GM06990 (cell line): ENCODE measurements around the gene MYOM3.

Experiments
- DNase-seq: peaks from one replicate; pipeline ENCODE4 v3.0.0-alpha.2; 2011; ENCODE audit not compliant: insufficient read length; ENCODE audit errors: extremely low read depth
- H3K27me3 ChIP-seq: replicated peaks from 2 replicates; pipeline ENCODE4 v1.6.0; 2011; ENCODE audit warnings: low read length; ENCODE audit not compliant: control insufficient read depth, insufficient read depth
- H3K36me3 ChIP-seq: 2 replicates; pipeline ENCODE4 v1.5.1; 2011; ENCODE audit warnings: low read length; ENCODE audit not compliant: control insufficient read depth, insufficient read depth
- H3K4me3 ChIP-seq: replicated peaks from 2 replicates; pipeline ENCODE4 v1.5.1; 2011; ENCODE audit warnings: low read depth, mild to moderate bottlenecking, control low read depth, low read length
- CTCF ChIP-seq: IDR thresholded peaks from 2 replicates; pipeline ENCODE4 v1.5.1; 2011; ENCODE audit warnings: low read length, control low read depth, mild to moderate bottlenecking, inconsistent platforms; ENCODE audit not compliant: insufficient read depth, poor library complexity, severe bottlenecking

MYOM3 gene

GRCh38 chr1:24140741-24141181 is 28.8 kb upstream of the MYOM3 start:
- DNase-seq, result no peak
- Histone ChIP-seq H3K36me3 (no peaks in the 10 kb centered on the region), H3K4me3 (no peak overlapping the region), H3K27me3 (no peaks in the 10 kb centered on the region)
- no peak for TF ChIP-seq CTCF

- no peak for TF ChIP-seq CTCF
- no peaks in the 10 kb centered on the region for H3K27me3 ChIP-seq
- no peak overlapping the region for H3K4me3 ChIP-seq
- DNase-seq, result no peak
- no peaks in the 10 kb centered on the region for H3K36me3 ChIP-seq
These were observed 28.0 kb upstream of the MYOM3 start for GRCh38 chr1:24139841-24140425.

GRCh38 chr1:24139222-24139489 is 27.2 kb upstream of the MYOM3 start:
- DNase-seq, result no peak
- no peaks in the 10 kb centered on the region for H3K27me3 ChIP-seq
- H3K4me3 ChIP-seq, result no peak overlapping the region
- no peaks in the 10 kb centered on the region for H3K36me3 ChIP-seq
- TF ChIP-seq CTCF, result no peak

- Histone ChIP-seq H3K4me3 (no peak overlapping the region), H3K36me3 (no peaks in the 10 kb centered on the region), H3K27me3 (no peaks in the 10 kb centered on the region)
- no peak for DNase-seq
- TF ChIP-seq CTCF, result no peak
These were observed 26.7 kb upstream of the MYOM3 start for GRCh38 chr1:24138476-24139221.

GRCh38 chr1:24136956-24137539 is 25.1 kb upstream of the MYOM3 start:
- DNase-seq, result no peak
- TF ChIP-seq CTCF, result no peak
- Histone ChIP-seq H3K4me3 (no peak overlapping the region), H3K36me3 (no peaks in the 10 kb centered on the region), H3K27me3 (no peaks in the 10 kb centered on the region)

- TF ChIP-seq CTCF, result no peak
- no peaks in the 10 kb centered on the region for H3K27me3 ChIP-seq
- no peak overlapping the region for H3K4me3 ChIP-seq
- DNase-seq, result no peak
- H3K36me3 ChIP-seq, result no peaks in the 10 kb centered on the region
These were observed 22.4 kb upstream of the MYOM3 start for GRCh38 chr1:24134376-24134775.
